ENCODE results near the gene LINS1. TPM values are rescaled to one million over a fixed set of nuclear protein-coding genes. Genes with fewer than 3 reads are reported as not detected.

The LINS1 gene
- total and polyA plus RNA-seq, 2 donors (not counting 1 experiment from before 2014, with no cell fraction given), result 14.3 to 46.4 TPM

- peaks cover 14% of the 10 kb centered on the region for H3K4me1 Mint-ChIP-seq
- Histone ChIP-seq H3K79me2 (ENCODE audit: control insufficient read depth, insufficient read depth, low read length) (no peaks in the 10 kb centered on the region), H3K4me3 (ENCODE audit: control extremely low read depth in 1 of 5, extremely low read depth in 1 of 5, insufficient read depth in 1 of 5, low read depth in 2 of 5, low read length in 4 of 5) (no peak overlapping the region), H3K4me1 (ENCODE audit: control insufficient read depth in 2 of 2, insufficient read depth in 2 of 2, low read length in 2 of 2) (peaks cover 13 to 16% of the 10 kb centered on the region in 2 donors), H3K27me3 (replicated peaks in 1 of 4; ENCODE audit: control extremely low read depth in 1 of 4, control insufficient read depth in 3 of 4, insufficient read depth in 4 of 4, low read length in 3 of 4) (peaks cover 0 to 4% (median 2%) of the 10 kb centered on the region in 4 experiments), H3K36me3 (replicated peaks in 1 of 2; ENCODE audit: control extremely low read depth in 1 of 2, control insufficient read depth in 1 of 2, extremely low read depth in 1 of 2, insufficient read depth in 2 of 2, low read length in 1 of 2) (no peaks in the 10 kb centered on the region), H3K4me2 (replicated peaks; ENCODE audit: low read depth, low read length, poor library complexity, severe bottlenecking) (peak overlapping the region; percentile 31), H2AFZ (ENCODE audit: insufficient read depth, low read depth, low read length, poor library complexity, severe bottlenecking) (no peak overlapping the region), H3K27ac (ENCODE audit: low read length in 2 of 2) (no peak overlapping the region), H3K9ac (ENCODE audit: low read length) (no peak overlapping the region), H4K20me1 (ENCODE audit: control insufficient read depth, insufficient read depth, low read length, poor library complexity, severe bottlenecking) (no peaks in the 10 kb centered on the region), H3K9me3 (ENCODE audit: control extremely low read depth in 1 of 3, control insufficient read depth in 2 of 3, insufficient read depth in 1 of 3, low read length in 2 of 3) (peaks cover 0 to 8% (median 6%) of the 10 kb centered on the region in 3 donors)
- TF ChIP-seq CTCF (IDR thresholded peaks at IDR 0.05), result no peak
- peak; percentile 68 for DNase-seq
- ChIA-PET CTCF (no interaction called here), POLR2A (no interaction called here)
- peaks cover 12% of the 10 kb centered on the region for H3K27me3 Mint-ChIP-seq
- intact Hi-C loops (cut with micrococcal nuclease), result loop anchor here (1.0 kb wide), 1 partner anchor 65 kb away; the partner anchor contains the start of genes ASB7 and LINS1
- no peak overlapping the region for H3K4me3 Mint-ChIP-seq
- H3K27ac Mint-ChIP-seq, result peak overlapping the region; percentile 7
- ATAC-seq (ENCODE audit: low read depth), result peak; percentile 94
- peaks cover 7% of the 10 kb centered on the region for H3K9me3 Mint-ChIP-seq (ENCODE audit: insufficient read depth)
- WGBS (ENCODE audit: insufficient coverage), result no CpG with 5 or more reads among the region's 2 CpGs
Measured at GRCh38 chr15:100537331-100537730, 64.7 kb downstream of the LINS1 start.

GRCh38 chr15:100536733-100537132, 65.3 kb downstream of the LINS1 start:
- Histone ChIP-seq H3K4me2 (replicated peaks; ENCODE audit: low read depth, low read length, poor library complexity, severe bottlenecking) (peak overlapping the region; percentile 31), H3K9me3 (ENCODE audit: control extremely low read depth in 1 of 3, control insufficient read depth in 2 of 3, insufficient read depth in 1 of 3, low read length in 2 of 3) (peaks cover 0 to 8% (median 6%) of the 10 kb centered on the region in 3 donors), H3K27me3 (replicated peaks in 1 of 4; ENCODE audit: control extremely low read depth in 1 of 4, control insufficient read depth in 3 of 4, insufficient read depth in 4 of 4, low read length in 3 of 4) (peaks cover 0 to 8% (median 1%) of the 10 kb centered on the region in 4 experiments), H4K20me1 (ENCODE audit: control insufficient read depth, insufficient read depth, low read length, poor library complexity, severe bottlenecking) (no peaks in the 10 kb centered on the region), H3K27ac (ENCODE audit: low read length in 2 of 2) (no peak overlapping the region), H3K36me3 (replicated peaks in 1 of 2; ENCODE audit: control extremely low read depth in 1 of 2, control insufficient read depth in 1 of 2, extremely low read depth in 1 of 2, insufficient read depth in 2 of 2, low read length in 1 of 2) (no peaks in the 10 kb centered on the region), H2AFZ (ENCODE audit: insufficient read depth, low read depth, low read length, poor library complexity, severe bottlenecking) (no peak overlapping the region), H3K79me2 (ENCODE audit: control insufficient read depth, insufficient read depth, low read length) (no peaks in the 10 kb centered on the region), H3K4me3 (ENCODE audit: control extremely low read depth in 1 of 5, extremely low read depth in 1 of 5, insufficient read depth in 1 of 5, low read depth in 2 of 5, low read length in 4 of 5) (no peak overlapping the region), H3K4me1 (ENCODE audit: control insufficient read depth in 2 of 2, insufficient read depth in 2 of 2, low read length in 2 of 2) (peaks cover 13 to 16% of the 10 kb centered on the region in 2 donors), H3K9ac (ENCODE audit: low read length) (no peak overlapping the region)
- H3K4me1 Mint-ChIP-seq, result peaks cover 14% of the 10 kb centered on the region
- CTCF ChIA-PET, result no interaction called here
- ATAC-seq (ENCODE audit: low read depth), result no peak
- POLR2A ChIA-PET, result no interaction called here
- TF ChIP-seq CTCF (IDR thresholded peaks at IDR 0.05), result no peak
- no peak for TF ChIP-seq EZH2 (IDR thresholded peaks at IDR 0.05; ENCODE audit: borderline replicate concordance, insufficient read depth, low read depth, low read length, poor library complexity, severe bottlenecking)
- DNase-seq, result no peak
- peaks cover 7% of the 10 kb centered on the region for H3K9me3 Mint-ChIP-seq (ENCODE audit: insufficient read depth)
- intact Hi-C loops (cut with micrococcal nuclease), result loop anchor here (1.0 kb wide), 1 partner anchor 66 kb away; the partner anchor contains the start of genes ASB7 and LINS1
- H3K27me3 Mint-ChIP-seq, result peaks cover 17% of the 10 kb centered on the region
- H3K27ac Mint-ChIP-seq, result no peak overlapping the region
- no peak overlapping the region for H3K4me3 Mint-ChIP-seq
